Measurements from ENCODE around the gene ZMYM2. TPM values are rescaled to one million over a fixed set of nuclear protein-coding genes. Genes with fewer than 3 reads are reported as not detected.

Gene ZMYM2
- total RNA-seq, 4 donors from 2014 or later = 60.7 to 75.3 (median 68.1) TPM

- Histone ChIP-seq H3K27ac (peak overlapping the region in 1 of 4 donors; percentile 92), H3K27me3 (peaks cover 0 to 26% of the 10 kb centered on the region in 2 donors), H3K4me3 (peak overlapping the region in 1 of 4 donors; percentile 63), H3K36me3 (no peaks in the 10 kb centered on the region), H3K4me1 (peaks cover 0 to 27% (median 9%) of the 10 kb centered on the region in 4 donors), H3K9me3 (no peaks in the 10 kb centered on the region)
- no peak for TF ChIP-seq CTCF (IDR thresholded peaks at IDR 0.05)
- no peak for TF ChIP-seq POLR2A (IDR thresholded peaks at IDR 0.05)
- no peak for TF ChIP-seq EP300 (IDR thresholded peaks at IDR 0.05)
- DNase-seq (ENCODE audit: low spot score in 2 of 2) = no peak
- 69% methylated on average over 16 of the region's 16 CpGs for WGBS, 2 donors
Observed at GRCh38 chr13:20126541-20127261, 168.2 kb downstream of the ZMYM2 start.

GRCh38 chr13:20127262-20127561 lies 168.7 kb downstream of the ZMYM2 start:
- Histone ChIP-seq H3K4me1 (peaks cover 0 to 27% (median 9%) of the 10 kb centered on the region in 4 donors), H3K4me3 (peak overlapping the region; percentile 42 to 69 (median 64)), H3K9me3 (no peaks in the 10 kb centered on the region), H3K27me3 (peaks cover 0 to 26% of the 10 kb centered on the region in 2 donors), H3K36me3 (no peaks in the 10 kb centered on the region), H3K27ac (peak overlapping the region in 3 of 4 donors; percentile 81 to 92 (median 83))
- 29 to 37% methylated on average over 6 of the region's 6 CpGs for WGBS, 2 donors
- no peak for TF ChIP-seq CTCF (IDR thresholded peaks at IDR 0.05)
- TF ChIP-seq EP300 (IDR thresholded peaks at IDR 0.05) = no peak
- TF ChIP-seq POLR2A (IDR thresholded peaks at IDR 0.05) = no peak
- no peak for DNase-seq (ENCODE audit: low spot score in 2 of 2)

GRCh38 chr13:20127562-20128458 lies 169.3 kb downstream of the ZMYM2 start:
- Histone ChIP-seq H3K27ac (peak overlapping the region in 3 of 4 donors; percentile 81 to 92 (median 83)), H3K4me1 (peaks cover 0 to 27% (median 9%) of the 10 kb centered on the region in 4 donors), H3K36me3 (no peaks in the 10 kb centered on the region), H3K9me3 (no peaks in the 10 kb centered on the region), H3K27me3 (peaks cover 0 to 27% of the 10 kb centered on the region in 2 donors), H3K4me3 (peak overlapping the region; percentile 42 to 69 (median 64))
- peak in 1 of 2 donors; percentile 49 for TF ChIP-seq EP300 (IDR thresholded peaks at IDR 0.05)
- TF ChIP-seq CTCF (IDR thresholded peaks at IDR 0.05) = peak; percentile 25 to 64 (median 52)
- no peak for TF ChIP-seq POLR2A (IDR thresholded peaks at IDR 0.05)
- DNase-seq (ENCODE audit: low spot score in 2 of 2) = peak in 1 of 2 donors; percentile 26
- WGBS, 2 donors = 0% methylated on average over 10 to 55 of the region's 82 CpGs

GRCh38 chr13:20128459-20128931 lies 170.0 kb downstream of the ZMYM2 start:
- Histone ChIP-seq H3K27ac (peak overlapping the region in 3 of 4 donors; percentile 81 to 92 (median 83)), H3K36me3 (no peaks in the 10 kb centered on the region), H3K9me3 (no peaks in the 10 kb centered on the region), H3K4me3 (peak overlapping the region; percentile 42 to 69 (median 64)), H3K4me1 (peaks cover 0 to 27% (median 9%) of the 10 kb centered on the region in 4 donors), H3K27me3 (peaks cover 0 to 34% of the 10 kb centered on the region in 2 donors)
- DNase-seq (ENCODE audit: low spot score in 2 of 2) = no peak
- 8 to 17% methylated on average over 16 to 22 of the region's 28 CpGs for WGBS, 2 donors
- TF ChIP-seq EP300 (IDR thresholded peaks at IDR 0.05) (no peak), CTCF (IDR thresholded peaks at IDR 0.05) (peak in 2 of 5 experiments; percentile 4 to 15)
